Psoas muscle (tissue), 8 donors: ENCODE data around the gene CD55. TPM values are rescaled to one million over a fixed set of nuclear protein-coding genes. Genes with fewer than 3 reads are reported as not detected.

Experiments used
- ATAC-seq, 4 donors: fragments of 200-7000 bp; cut with Tn5 transposase; one replicate each; pipeline ENCODE4 v1.9.1; 2020; ENCODE audit warnings: moderate library complexity in 3 of 4, mild to moderate bottlenecking in 2 of 4
- DNase-seq, 2 donors: peaks; one replicate each; pipeline ENCODE4 v3.0.0-alpha.2; 2020
- H3K27ac ChIP-seq: fragments of 200-600 bp; one replicate; pipeline ENCODE4 v1.8.0; 2022
- H3K27me3 ChIP-seq, 3 donors: fragments of 200-600 bp in 1 of 3; one replicate each; pipeline versions ENCODE4 v1.6.1 to v1.8.0; 2013 to 2022; ENCODE audit warnings: low read length in 2 of 3, mild to moderate bottlenecking in 2 of 3, moderate library complexity in 1 of 3; ENCODE audit not compliant: insufficient read depth in 3 of 3
- H3K36me3 ChIP-seq, 2 donors: fragments of 200-600 bp in 1 of 2; one replicate each; pipeline versions ENCODE4 v1.6.1 to v1.8.0; 2013 to 2022; ENCODE audit warnings: low read depth in 1 of 2, mild to moderate bottlenecking in 1 of 2, moderate library complexity in 1 of 2; ENCODE audit not compliant: insufficient read depth in 1 of 2
- H3K4me1 ChIP-seq: fragments of 200-600 bp; one replicate; pipeline ENCODE4 v1.8.0; 2022
- H3K4me3 ChIP-seq: fragments of 200-600 bp; one replicate; pipeline ENCODE4 v1.8.0; 2022; ENCODE audit warnings: mild to moderate bottlenecking
- H3K9me3 ChIP-seq: fragments of 200-600 bp; one replicate; pipeline ENCODE4 v1.8.0; 2022
- CTCF ChIP-seq: fragments of 200-600 bp; IDR thresholded peaks from one replicate; pipeline ENCODE4 v1.8.0; 2022; ENCODE audit warnings: antibody characterized with exemption
- WGBS, 3 donors: extraction: QIAGEN DNeasy Blood & Tissue Kit; methylation state at CpG; one replicate each; pipeline versions ENCODE4 v1.1.6 to v1.1.7; 2013; 5-methylcytosine and 5-hydroxymethylcytosine counted together
- intact Hi-C, 2 donors: fragments of 100-400 bp; cut with DNase I; formaldehyde crosslinking; loops; one replicate each; pipeline versions ENCODE4 v1.11.0 to v1.14.2; 2022
- polyA plus RNA-seq, 3 donors: library from polyadenylated mRNA; stranded (reverse); fragments of 200-250 nt; gene quantifications; one replicate each; pipeline ENCODE4 v1.2.3, GENCODE V29; 2013
- total RNA-seq, 4 donors: library from RNA; stranded (reverse); fragmentation: NEBNext Ultra II Directional in 2 of 4; extraction: Animal tissue kit (Norgen Biotek cat#: 25700) in 2 of 4; gene quantifications; one replicate each; pipeline versions ENCODE4 v1.2.1 to v1.2.4, GENCODE V29; 2021 to 2023
- donor health status: healthy with polysubstance abuse.
- donor health status: DM: no; HTN: no; CAD: no; lungs with moderate emphysema.
- donor health status: Bipolar disorder and iron deficiency.
- donor health status: healthy.
- donor health status: DM: yes; HTN: yes; CAD: no.
- donor health status: DM: no; HTN: no; CAD: no.
- donor health status: DM: no; HTN: no; CAD: no.
- donor health status: DM: yes; HTN: yes; CAD: no.

The CD55 gene
- total and polyA plus RNA-seq, 7 donors = 44.2 to 318 (median 102) TPM

GRCh38 chr1:207306603-207307002 lies 14.9 kb upstream of the CD55 start:
- Histone ChIP-seq H3K27me3 (no peaks in the 10 kb centered on the region), H3K27ac (no peak overlapping the region), H3K36me3 (no peaks in the 10 kb centered on the region), H3K4me1 (peaks cover 8% of the 10 kb centered on the region), H3K9me3 (no peaks in the 10 kb centered on the region), H3K4me3 (no peak overlapping the region)
- WGBS, 3 donors = 40 to 70% (median 65%) methylated on average over 5 of the region's 5 CpGs
- DNase-seq (no peak), ATAC-seq (no peak)
- intact Hi-C loops = no loop called here
- no peak for TF ChIP-seq CTCF

- no peaks in the 10 kb centered on the region for H3K9me3 ChIP-seq
- DNase-seq (no peak), ATAC-seq (no peak)
- intact Hi-C loops = no loop called here
- H3K27ac ChIP-seq = no peak overlapping the region
- H3K27me3 ChIP-seq = no peaks in the 10 kb centered on the region
- H3K4me3 ChIP-seq = no peak overlapping the region
- WGBS, 3 donors = 92 to 100% (median 97%) methylated on average over 2 of the region's 2 CpGs
- TF ChIP-seq CTCF = no peak
- no peaks in the 10 kb centered on the region for H3K36me3 ChIP-seq
- peaks cover 10% of the 10 kb centered on the region for H3K4me1 ChIP-seq
Measured at GRCh38 chr1:207308451-207309190, 12.9 kb upstream of the CD55 start.

- peak overlapping the region; percentile 88 for H3K27ac ChIP-seq
- H3K4me1 ChIP-seq = peaks cover 11% of the 10 kb centered on the region
- WGBS, 3 donors = 9 to 14% (median 14%) methylated on average over 4 of the region's 4 CpGs
- DNase-seq = peak; percentile 24 to 59
- H3K27me3 ChIP-seq = no peaks in the 10 kb centered on the region
- intact Hi-C loops = no loop called here
- peak overlapping the region; percentile 63 for H3K4me3 ChIP-seq
- no peaks in the 10 kb centered on the region for H3K9me3 ChIP-seq
- peak; percentile 90 to 96 (median 93) for ATAC-seq
- no peaks in the 10 kb centered on the region for H3K36me3 ChIP-seq
- TF ChIP-seq CTCF = no peak
Measured at GRCh38 chr1:207309745-207310273, 11.7 kb upstream of the CD55 start.

- no peaks in the 10 kb centered on the region for H3K27me3 ChIP-seq
- DNase-seq (no peak), ATAC-seq (no peak)
- TF ChIP-seq CTCF = no peak
- peaks cover 22% of the 10 kb centered on the region for H3K4me1 ChIP-seq
- WGBS, 3 donors = 52 to 70% (median 54%) methylated on average over 3 of the region's 3 CpGs
- H3K4me3 ChIP-seq = peak overlapping the region; percentile 63
- H3K9me3 ChIP-seq = no peaks in the 10 kb centered on the region
- no peaks in the 10 kb centered on the region for H3K36me3 ChIP-seq
- intact Hi-C loops = no loop called here
- peak overlapping the region; percentile 88 for H3K27ac ChIP-seq
Measured at GRCh38 chr1:207311888-207312603, 9.4 kb upstream of the CD55 start.
